Omental fat pad (tissue), 4 donors: ENCODE data around the gene CFAP46. TPM values are rescaled to one million over a fixed set of nuclear protein-coding genes. Genes with fewer than 3 reads are reported as not detected.

ENCODE experiments used
- ATAC-seq: fragments of 150-250 bp; one replicate; pipeline ENCODE4 v1.9.1; 2016; ENCODE audit warnings: mild to moderate bottlenecking, moderate library complexity; ENCODE audit not compliant: low FRiP score
- DNase-seq: peaks from one replicate; pipeline ENCODE4 v3.0.0-alpha.2; 2019; ENCODE audit warnings: low spot score
- CTCF ChIP-seq, 3 donors: fragments of 450-650 bp; IDR thresholded peaks; one replicate each; pipeline ENCODE4 v1.5.1; 2016 to 2017; ENCODE audit warnings: antibody characterized with exemption in 3 of 3, mild to moderate bottlenecking in 3 of 3, moderate library complexity in 2 of 3
- total RNA-seq, 4 donors: library from RNA; depleted of rRNA; stranded (reverse); fragments of >200 nt; gene quantifications; one replicate each; pipeline ENCODE4 v1.1.0, GENCODE V29; 2016

CFAP46 gene
- total RNA-seq, 4 donors from 2014 or later = 0.24 to 0.37 TPM; not detected in 2

DNA sequence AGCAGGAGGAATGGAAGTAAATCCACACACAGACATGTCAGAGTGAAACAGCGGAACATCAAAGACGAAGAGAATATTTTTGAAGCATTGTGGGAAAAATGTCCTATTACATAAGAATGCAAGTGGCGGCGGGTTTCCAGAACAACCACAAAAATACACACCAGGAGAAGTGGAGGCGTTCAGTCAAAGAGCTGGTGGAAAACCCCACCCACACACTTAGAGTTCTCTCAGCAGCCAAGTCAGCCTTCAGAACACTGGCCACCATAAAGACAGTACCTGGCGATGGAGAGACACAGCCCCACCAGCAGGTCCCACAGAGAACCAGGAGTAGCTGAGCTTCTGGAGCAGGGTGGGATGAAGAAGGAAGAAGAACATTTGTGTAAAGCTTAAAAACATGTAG, 180.1 kb downstream of the CFAP46 start:
- DNase-seq (no peak), ATAC-seq (no peak)
- no peak for TF ChIP-seq CTCF (IDR thresholded peaks at IDR 0.05)

- no peak for DNase-seq
These were observed 180.8 kb downstream of the CFAP46 start for GRCh38 chr10:132761395-132762060.

GRCh38 chr10:132758865-132759264, 183.5 kb downstream of the CFAP46 start:
- ATAC-seq (no peak), DNase-seq (no peak)
- no peak for TF ChIP-seq CTCF (IDR thresholded peaks at IDR 0.05)

More at GRCh38 chr10:132761395-132762060, 180.8 kb downstream of the CFAP46 start:
- no peak for TF ChIP-seq CTCF (IDR thresholded peaks at IDR 0.05)
- ATAC-seq = no peak

Other genes starting within 250 kb of the CFAP46 start
- not detected for gene NKX6-2, start 156.4 kb downstream of the CFAP46 start, total RNA-seq
- gene ADGRA1, start 145.4 kb upstream of the CFAP46 start, total RNA-seq = under 1 TPM in 1 of 4 donors, not detected in 3; 0.32 TPM
- 1 to 10 TPM in 3 of 4 donors, under 1 TPM in 1; 0.16 to 7.7 (median 1.7) TPM for gene KNDC1, start 217.6 kb upstream of the CFAP46 start, total RNA-seq